Measurements from ENCODE around the gene C8G. TPM values are rescaled to one million over a fixed set of nuclear protein-coding genes. Genes with fewer than 3 reads are reported as not detected.

The C8G gene
- total and polyA plus RNA-seq, 2 of the 4 experiments (the other 2 are of a cell fraction) = 0.80 TPM; not detected in 1

- TF ChIP-seq USF2 (IDR thresholded peaks at IDR 0.05; ENCODE audit: low read depth, low read length) (no peak), RAD21 (IDR thresholded peaks at IDR 0.05; ENCODE audit: low read length) (no peak)
Measured at GRCh38 chr9:136943291-136944211, 1.5 kb upstream of the C8G start (continued).

- in situ Hi-C loops (cut with MboI; ENCODE audit: low sequenced_read_pairs) = no loop called here
- peak overlapping the region; percentile 75 for H3K4ac ChIP-seq (ENCODE audit: low read depth, low read length)
- no peak overlapping the region for H2BK15ac ChIP-seq (ENCODE audit: low read depth, low read length)
- ChIA-PET CTCF (interaction anchor here (0.6 to 1.0 kb wide), 2 partner anchors 12 to 42 kb away, joined by 3 read pairs; no protein-coding TSS in a partner anchor), POLR2A (ENCODE audit: unreplicated experiment) (no interaction called here)
- H2AK5ac ChIP-seq (ENCODE audit: low read depth, low read length) = peak overlapping the region; percentile 85; the same call in 1 of the 2 replicates
- intact Hi-C loops (cut with micrococcal nuclease) = loop anchor here (2.0 kb wide), 1 partner anchor 95 kb away; the partner anchor contains the start of gene PHPT1
- H2BK120ac ChIP-seq (ENCODE audit: low read depth, low read length) = no peak overlapping the region; the same call in 1 of the 2 replicates
- H3K9ac ChIP-seq (ENCODE audit: low read depth, low read length) = peak overlapping the region; percentile 96
- no peak overlapping the region for H3K14ac ChIP-seq (replicated peaks; ENCODE audit: low read depth, low read length)
- H2BK20ac ChIP-seq (ENCODE audit: low read depth, low read length) = no peak overlapping the region
- H2BK5ac ChIP-seq (ENCODE audit: low read depth, low read length, poor library complexity, severe bottlenecking) = peak overlapping the region; percentile 88
- peaks cover 38% of the 10 kb centered on the region for H3K36me3 ChIP-seq (ENCODE audit: control insufficient read depth, insufficient read depth, low read length)
- no peak overlapping the region; a peak in 1 of 4 replicates for H4K8ac ChIP-seq (ENCODE audit: low read depth in 2 of 2, low read length in 2 of 2)
- DNase-seq (peak; percentile 55), ATAC-seq (ENCODE audit: low read depth) (peak; percentile 66)
- 1% methylated on average over 23 of the region's 45 CpGs; no CpG with 5 or more reads in 1 of the 2 experiments for WGBS, 2 experiments (ENCODE audit: extremely low coverage in 2 of 2, insufficient read length in 1 of 2)
- H2AK9ac ChIP-seq (replicated peaks; ENCODE audit: low read depth, low read length, poor library complexity) = peak overlapping the region; percentile 100
- H3K23ac ChIP-seq (ENCODE audit: low read depth, low read length) = peak overlapping the region; percentile 24; the same call in 1 of the 2 replicates
- peak overlapping the region; percentile 91 for H2AFZ ChIP-seq (replicated peaks; ENCODE audit: low read length, poor library complexity)
- no peaks in the 10 kb centered on the region for H3K9me3 ChIP-seq (ENCODE audit: control insufficient read depth, insufficient read depth, low read length)
- H3K27ac ChIP-seq (ENCODE audit: insufficient read depth, low read length) = peak overlapping the region; percentile 97
- peak overlapping the region; percentile 79 for H3K4me3 ChIP-seq (ENCODE audit: insufficient read depth, low read depth, low read length)
- dilution Hi-C loops (cut with HindIII; ENCODE audit: low sequenced_read_pairs, unreplicated experiment) = no loop called here
- H3K4me2 ChIP-seq (ENCODE audit: low read depth, low read length) = no peak overlapping the region
- H3K4me1 ChIP-seq (ENCODE audit: control insufficient read depth, insufficient read depth, low read length) = peaks cover 4% of the 10 kb centered on the region
- H3K27me3 ChIP-seq (ENCODE audit: control insufficient read depth, insufficient read depth, low read length) = no peaks in the 10 kb centered on the region
- peaks cover 22% of the 10 kb centered on the region for H4K20me1 ChIP-seq (ENCODE audit: insufficient read depth, low read length)
- H4K5ac ChIP-seq (ENCODE audit: low read depth, low read length) = no peak overlapping the region; the same call in 1 of the 2 replicates
- no TSS peak for BruUV-seq (replicated peaks)
- peaks cover 8% of the 10 kb centered on the region for H3K9me1 ChIP-seq (ENCODE audit: insufficient read depth, low read length)
- H3K18ac ChIP-seq (ENCODE audit: low read depth, low read length) = no peak overlapping the region
- peak overlapping the region; percentile 33 for H4K91ac ChIP-seq (ENCODE audit: insufficient read depth, low read depth, low read length)
- H3K79me1 ChIP-seq (ENCODE audit: low read depth in 1 of 2, low read length in 2 of 2) = peaks cover 5 to 35% of the 10 kb centered on the region in 2 experiments
- H3K56ac ChIP-seq (ENCODE audit: extremely low read depth, insufficient read depth, low read length) = no peak overlapping the region
- TF ChIP-seq FOS (IDR thresholded peaks at IDR 0.05; ENCODE audit: low read depth, low read length) (no peak), RCOR1 (IDR thresholded peaks at IDR 0.05; ENCODE audit: insufficient replicate concordance, low read length) (no peak), CHD1 (IDR thresholded peaks at IDR 0.05; ENCODE audit: low read depth, low read length) (no peak), SMC3 (IDR thresholded peaks at IDR 0.05; ENCODE audit: low read depth, low read length) (no peak), POLR2A (IDR thresholded peaks at IDR 0.05; ENCODE audit: low read depth, low read length) (peak; percentile 67; the same call in 1 of the 2 replicates), NFE2L2 (IDR thresholded peaks at IDR 0.05; ENCODE audit: low read depth, low read length) (no peak), RFX5 (IDR thresholded peaks at IDR 0.05; ENCODE audit: low read depth, low read length) (no peak), ELK1 (IDR thresholded peaks at IDR 0.05; ENCODE audit: borderline replicate concordance, low read depth, low read length) (no peak), CTCF (conservative IDR thresholded peaks at IDR 0.05; ENCODE audit: low read depth, low read length) (peak; percentile 39), MXI1 (IDR thresholded peaks at IDR 0.05; ENCODE audit: borderline replicate concordance, low read depth, low read length) (no peak; the same call in 1 of the 2 replicates)
Measured at GRCh38 chr9:136944212-136944518, 878 bp upstream of the C8G start.

Data from IMR-90 (cell line).